SJSA1 (cell line): ENCODE measurements around the gene PRKCE. TPM values are rescaled to one million over a fixed set of nuclear protein-coding genes. Genes with fewer than 3 reads are reported as not detected.

ENCODE experiments used
- DNase-seq, 2 experiments: peaks; one replicate each; pipeline ENCODE4 v3.0.0-alpha.2; 2015 to 2020; ENCODE audit warnings: low spot score in 2 of 2, low read depth in 1 of 2
- H3K27ac ChIP-seq: fragments of 250-450 bp; sonication (Bioruptor Pico); 2 replicates; pipeline ENCODE4 v1.5.1; 2020; ENCODE audit warnings: mild to moderate bottlenecking, moderate library complexity
- H3K27me3 ChIP-seq: fragments of 250-450 bp; sonication (Bioruptor Pico); replicated peaks from 2 replicates; pipeline ENCODE4 v1.5.1; 2020; ENCODE audit warnings: mild to moderate bottlenecking, moderate library complexity
- H3K36me3 ChIP-seq: fragments of 250-450 bp; sonication (Bioruptor Pico); 2 replicates; pipeline ENCODE4 v1.5.1; 2020; ENCODE audit warnings: mild to moderate bottlenecking
- H3K4me1 ChIP-seq: fragments of 250-450 bp; sonication (Bioruptor Pico); replicated peaks from 2 replicates; pipeline ENCODE4 v1.6.1; 2021; ENCODE audit warnings: mild to moderate bottlenecking
- H3K4me3 ChIP-seq: fragments of 250-450 bp; sonication (Bioruptor Pico); 2 replicates; pipeline ENCODE4 v1.5.1; 2020; ENCODE audit warnings: mild to moderate bottlenecking
- H3K9me3 ChIP-seq: fragments of 250-450 bp; sonication (Bioruptor Pico); replicated peaks from 2 replicates; pipeline ENCODE4 v1.5.1; 2020; ENCODE audit warnings: mild to moderate bottlenecking
- total RNA-seq: library from RNA; depleted of rRNA; stranded (reverse); fragments of >200 nt; shearing (Covaris generic); gene quantifications from 2 replicates; pipeline ENCODE4 v1.2.3, GENCODE V29; 2014

PRKCE gene
- total RNA-seq, 1 experiment from 2014 or later = 43.3 TPM

DNA sequence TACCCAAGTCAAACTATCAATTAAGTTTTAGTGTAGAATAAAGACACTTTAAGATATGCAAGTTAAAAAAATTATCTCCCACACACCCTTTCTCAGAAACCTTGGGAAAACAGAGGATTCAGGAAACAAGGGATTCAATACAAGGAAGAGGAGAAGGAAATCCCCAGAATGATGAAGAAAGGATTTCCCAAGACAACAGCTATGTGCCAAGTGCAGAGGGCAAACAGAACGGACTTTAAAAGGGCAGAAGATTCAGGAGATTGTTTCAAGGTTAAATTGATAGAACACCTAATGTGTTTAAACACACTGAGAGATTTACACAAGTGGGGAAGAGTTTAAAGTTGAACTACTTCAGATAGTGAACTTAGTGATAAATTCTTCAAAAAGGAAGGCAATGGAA lies 574.3 kb downstream of the PRKCE start:
- H3K4me3 ChIP-seq = no peak overlapping the region
- H3K9me3 ChIP-seq = no peaks in the 10 kb centered on the region
- no peaks in the 10 kb centered on the region for H3K27me3 ChIP-seq
- H3K4me1 ChIP-seq = peaks cover 12% of the 10 kb centered on the region
- no peak for DNase-seq
- H3K27ac ChIP-seq = no peak overlapping the region
- no peaks in the 10 kb centered on the region for H3K36me3 ChIP-seq

DNA sequence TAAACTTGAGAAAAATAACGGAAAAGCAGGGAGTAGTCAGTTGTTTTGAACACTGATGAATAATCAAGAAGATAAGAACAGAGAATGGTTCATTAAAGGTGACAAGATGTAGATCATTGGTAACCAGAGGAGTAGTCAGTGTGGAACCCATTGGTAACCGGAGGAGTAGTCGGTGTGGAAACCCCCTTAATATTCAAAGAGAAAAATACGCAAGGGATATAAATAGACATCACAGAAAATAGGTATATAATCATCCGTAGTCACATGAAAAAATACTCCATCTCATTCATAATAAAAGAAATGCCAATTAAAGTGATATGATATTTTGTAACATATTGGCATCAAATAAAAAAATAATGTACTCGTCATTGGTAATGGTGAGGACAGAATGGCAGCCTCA lies 575.1 kb downstream of the PRKCE start:
- no peaks in the 10 kb centered on the region for H3K27me3 ChIP-seq

DNA sequence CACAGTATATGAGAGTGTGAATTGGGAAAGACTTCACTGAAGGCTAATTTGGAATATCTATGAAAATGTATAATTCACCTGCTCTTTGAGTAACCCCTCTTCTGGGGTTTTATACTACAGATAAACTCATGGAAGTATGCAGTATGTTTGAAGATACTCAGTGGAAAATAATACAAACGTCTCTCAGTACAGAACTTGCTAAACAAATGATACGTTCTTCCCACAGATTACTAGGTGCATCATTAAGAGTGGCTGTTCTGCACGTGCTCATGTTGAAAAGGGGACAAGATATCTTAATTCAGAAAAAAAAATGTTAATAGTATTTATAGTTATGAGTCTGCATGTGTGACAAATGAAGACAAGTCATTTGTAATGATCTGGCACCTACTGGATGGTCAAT lies 575.5 kb downstream of the PRKCE start:
- Histone ChIP-seq H3K4me1 (peaks cover 12% of the 10 kb centered on the region), H3K9me3 (no peaks in the 10 kb centered on the region), H3K27ac (no peak overlapping the region), H3K27me3 (no peaks in the 10 kb centered on the region), H3K36me3 (no peaks in the 10 kb centered on the region), H3K4me3 (no peak overlapping the region)
- DNase-seq = no peak

More for the DNA sequence above, 575.1 kb downstream of the PRKCE start:
- Histone ChIP-seq H3K36me3 (no peaks in the 10 kb centered on the region), H3K4me1 (peaks cover 12% of the 10 kb centered on the region), H3K9me3 (no peaks in the 10 kb centered on the region), H3K4me3 (no peak overlapping the region), H3K27ac (no peak overlapping the region)
- no peak for DNase-seq

DNA sequence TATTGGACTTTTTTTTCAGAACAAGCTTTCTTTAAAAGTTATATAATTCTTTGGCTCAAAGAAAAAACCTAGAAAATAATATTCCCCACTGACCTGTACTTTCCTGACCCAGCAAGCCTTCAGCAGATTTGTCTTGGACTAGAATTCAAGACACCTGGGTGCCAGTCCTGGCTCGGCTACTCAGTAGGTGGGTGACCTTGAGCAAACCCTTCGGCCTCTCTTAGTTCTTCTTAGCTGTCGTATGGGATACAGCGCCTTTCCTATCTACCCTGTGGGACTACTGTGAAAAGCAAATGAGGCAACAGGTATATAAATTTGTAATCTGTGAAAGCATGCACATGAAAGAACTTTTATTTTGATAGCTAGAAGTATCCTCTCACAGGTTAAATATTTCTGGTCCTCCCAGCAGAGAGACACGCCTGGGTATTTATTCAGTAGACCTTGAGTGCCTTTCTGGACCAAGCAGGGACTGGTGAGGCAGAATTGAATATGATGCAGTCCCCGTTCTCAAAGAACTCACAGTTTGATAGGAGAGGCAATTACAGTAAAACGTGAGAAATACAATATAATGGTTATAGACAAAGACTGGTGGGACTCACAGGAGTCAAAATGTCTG lies 576.3 kb downstream of the PRKCE start:
- Histone ChIP-seq H3K9me3 (no peaks in the 10 kb centered on the region), H3K36me3 (no peaks in the 10 kb centered on the region), H3K4me1 (peaks cover 12% of the 10 kb centered on the region), H3K27me3 (no peaks in the 10 kb centered on the region), H3K27ac (no peak overlapping the region), H3K4me3 (no peak overlapping the region)
- DNase-seq = no peak

DNA sequence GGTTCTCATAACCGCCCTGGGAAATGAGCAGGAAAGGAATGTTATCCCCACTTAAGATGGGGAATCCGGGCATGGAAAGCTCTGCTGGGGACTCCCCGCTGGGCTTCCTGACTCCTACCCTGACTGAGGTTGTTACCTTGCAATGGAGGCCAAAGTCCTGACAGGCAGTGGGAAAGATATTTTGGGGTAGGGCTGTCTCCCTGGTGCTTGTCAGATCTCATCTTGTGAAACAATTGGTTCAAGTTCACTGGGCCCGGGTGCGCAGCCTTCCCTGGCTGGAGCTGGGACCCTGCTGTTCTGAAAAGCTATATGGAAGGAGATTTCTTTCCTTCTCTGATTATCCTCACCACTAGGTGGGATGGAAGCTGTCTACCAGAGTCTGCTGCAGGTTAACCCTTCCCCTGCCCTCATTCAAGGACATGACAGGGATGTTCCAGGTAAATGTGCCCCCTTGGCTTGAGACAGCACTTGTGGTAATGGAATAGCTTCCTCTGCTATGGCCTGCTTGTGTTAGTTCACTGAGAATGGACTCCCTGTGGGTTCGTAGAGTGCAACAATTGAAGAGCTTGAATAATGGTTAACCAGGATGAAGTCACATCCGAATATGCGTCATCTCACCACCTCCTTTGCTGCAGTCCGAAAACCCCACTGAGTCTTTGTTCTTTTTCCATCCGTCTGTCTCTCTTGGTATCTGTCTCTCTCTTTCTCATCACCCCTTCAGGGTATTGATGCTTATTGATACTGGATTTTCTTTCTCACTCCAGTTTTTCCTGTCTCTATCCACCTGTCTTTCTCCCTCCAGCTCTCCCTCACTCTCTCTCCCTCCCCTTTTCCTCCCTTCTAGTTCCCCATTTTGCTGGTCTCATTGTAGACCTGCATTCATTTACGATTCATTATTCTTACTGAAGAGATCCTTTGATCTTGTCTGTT lies 577.9 kb downstream of the PRKCE start:
- no peaks in the 10 kb centered on the region for H3K36me3 ChIP-seq
- no peaks in the 10 kb centered on the region for H3K9me3 ChIP-seq
- H3K27ac ChIP-seq = no peak overlapping the region
- no peaks in the 10 kb centered on the region for H3K27me3 ChIP-seq
- H3K4me1 ChIP-seq = peaks cover 9% of the 10 kb centered on the region
- no peak overlapping the region for H3K4me3 ChIP-seq
- no peak for DNase-seq

DNA sequence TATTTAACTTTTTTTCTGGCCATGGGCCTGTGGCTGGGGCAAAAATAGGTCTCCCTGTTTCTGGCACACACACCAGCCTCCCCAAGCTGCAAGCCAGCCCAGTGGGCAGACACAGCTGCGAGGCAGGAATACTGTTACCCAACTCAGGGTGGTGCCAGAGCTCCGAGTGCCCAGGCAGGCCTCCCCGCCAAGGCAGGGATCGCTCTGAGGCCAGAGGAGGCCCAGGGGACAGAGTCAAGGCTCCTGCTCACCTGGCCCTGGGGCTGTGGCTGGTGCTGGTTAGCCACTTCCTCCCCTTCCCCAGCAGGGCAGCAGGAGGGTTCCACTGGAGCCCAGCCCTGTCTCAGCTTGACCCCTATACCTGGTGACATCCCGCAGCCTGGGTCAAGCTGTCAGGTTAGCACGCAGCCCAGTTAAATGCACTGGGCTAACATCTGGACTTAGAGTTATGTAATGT lies 578.7 kb downstream of the PRKCE start:
- no peaks in the 10 kb centered on the region for H3K27me3 ChIP-seq
- H3K4me1 ChIP-seq = peaks cover 2% of the 10 kb centered on the region
- H3K9me3 ChIP-seq = no peaks in the 10 kb centered on the region
- no peaks in the 10 kb centered on the region for H3K36me3 ChIP-seq
- DNase-seq = no peak
- no peak overlapping the region for H3K4me3 ChIP-seq
- no peak overlapping the region for H3K27ac ChIP-seq

DNA sequence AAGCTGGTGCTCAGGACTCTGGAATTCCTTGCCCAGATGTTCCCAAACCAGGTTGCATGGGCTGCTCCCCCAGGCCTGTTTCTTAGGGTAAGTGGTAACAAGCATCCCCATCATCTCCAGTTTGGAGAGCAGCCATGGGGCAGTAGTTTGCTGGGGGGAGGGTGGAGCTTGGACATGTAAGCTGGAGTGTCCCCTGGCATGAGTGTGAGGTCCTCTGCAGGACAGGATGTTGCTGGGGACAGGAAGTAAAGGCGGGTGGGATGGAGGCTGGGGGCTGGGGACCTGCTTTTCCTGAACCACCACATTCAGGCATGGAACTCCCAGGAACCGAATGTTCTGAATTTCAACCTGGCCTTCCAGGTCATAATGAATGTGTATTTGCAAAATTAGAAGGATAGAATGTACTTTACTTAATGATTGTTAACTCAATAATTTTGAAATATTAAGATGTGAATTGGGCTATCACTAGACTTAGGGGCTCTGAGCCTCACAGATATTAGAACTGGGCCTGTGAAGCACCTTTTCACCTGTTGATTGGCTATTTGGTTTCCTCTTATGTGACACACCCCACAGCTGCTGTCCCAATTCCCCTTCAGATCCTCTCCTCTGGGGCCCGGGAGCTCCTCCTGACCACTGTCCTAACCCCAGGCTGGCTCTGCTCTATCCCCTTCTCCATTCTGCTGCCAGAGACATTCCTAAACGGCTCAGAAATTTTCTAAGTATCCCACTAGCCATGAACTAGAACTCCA lies 579.4 kb downstream of the PRKCE start:
- DNase-seq = no peak
- no peaks in the 10 kb centered on the region for H3K4me1 ChIP-seq
- no peak overlapping the region for H3K4me3 ChIP-seq
- H3K27me3 ChIP-seq = no peaks in the 10 kb centered on the region
- no peaks in the 10 kb centered on the region for H3K9me3 ChIP-seq
- no peaks in the 10 kb centered on the region for H3K36me3 ChIP-seq
- no peak overlapping the region for H3K27ac ChIP-seq

DNA sequence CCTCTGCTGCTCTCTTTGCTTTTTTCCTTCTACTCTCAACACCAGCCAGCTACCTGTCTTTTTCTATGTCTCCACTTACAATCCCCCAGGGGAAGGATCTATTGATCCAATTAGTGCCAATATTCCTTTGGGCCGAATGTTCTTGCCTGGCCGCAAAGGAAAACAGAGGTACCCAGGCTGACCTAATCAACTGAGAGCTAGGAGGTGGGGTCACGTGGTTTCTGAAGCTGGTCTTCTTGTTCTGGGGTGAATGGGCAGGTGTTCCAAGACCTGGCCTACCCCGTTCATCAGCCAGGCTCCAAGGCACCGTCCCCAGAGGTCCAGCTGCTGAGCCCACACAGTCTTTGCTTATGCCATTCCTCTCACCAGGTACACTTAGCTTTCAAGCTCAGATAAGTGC lies 580.2 kb downstream of the PRKCE start:
- no peak overlapping the region for H3K4me3 ChIP-seq
- H3K9me3 ChIP-seq = no peaks in the 10 kb centered on the region
- H3K27me3 ChIP-seq = no peaks in the 10 kb centered on the region
- DNase-seq = no peak
- no peak overlapping the region for H3K27ac ChIP-seq
- no peaks in the 10 kb centered on the region for H3K36me3 ChIP-seq
- H3K4me1 ChIP-seq = no peaks in the 10 kb centered on the region

DNA sequence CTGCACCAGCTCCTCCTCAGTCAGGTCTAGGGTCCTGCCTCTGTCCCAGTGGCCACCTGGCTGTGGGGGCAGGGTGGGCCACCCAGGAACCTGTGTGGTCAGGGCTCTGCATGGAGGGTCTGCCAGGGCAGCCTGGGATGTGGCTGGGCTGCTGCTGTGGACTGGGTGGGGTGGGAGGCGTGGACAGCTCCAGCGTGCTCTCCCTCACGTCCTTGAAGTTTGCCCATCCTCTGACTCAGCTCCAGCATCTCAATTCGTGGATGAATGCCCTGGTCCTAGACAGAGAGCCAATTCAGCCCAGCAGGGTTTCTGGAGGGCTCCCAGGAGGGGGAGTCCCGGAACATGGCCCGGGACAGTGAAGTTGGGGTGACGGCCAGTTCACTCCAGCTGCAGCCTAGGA lies 581.4 kb downstream of the PRKCE start:
- no peak overlapping the region for H3K4me3 ChIP-seq
- no peaks in the 10 kb centered on the region for H3K9me3 ChIP-seq
- no peak for DNase-seq
- H3K36me3 ChIP-seq = no peaks in the 10 kb centered on the region
- H3K27ac ChIP-seq = no peak overlapping the region
- no peaks in the 10 kb centered on the region for H3K27me3 ChIP-seq
- no peaks in the 10 kb centered on the region for H3K4me1 ChIP-seq

DNA sequence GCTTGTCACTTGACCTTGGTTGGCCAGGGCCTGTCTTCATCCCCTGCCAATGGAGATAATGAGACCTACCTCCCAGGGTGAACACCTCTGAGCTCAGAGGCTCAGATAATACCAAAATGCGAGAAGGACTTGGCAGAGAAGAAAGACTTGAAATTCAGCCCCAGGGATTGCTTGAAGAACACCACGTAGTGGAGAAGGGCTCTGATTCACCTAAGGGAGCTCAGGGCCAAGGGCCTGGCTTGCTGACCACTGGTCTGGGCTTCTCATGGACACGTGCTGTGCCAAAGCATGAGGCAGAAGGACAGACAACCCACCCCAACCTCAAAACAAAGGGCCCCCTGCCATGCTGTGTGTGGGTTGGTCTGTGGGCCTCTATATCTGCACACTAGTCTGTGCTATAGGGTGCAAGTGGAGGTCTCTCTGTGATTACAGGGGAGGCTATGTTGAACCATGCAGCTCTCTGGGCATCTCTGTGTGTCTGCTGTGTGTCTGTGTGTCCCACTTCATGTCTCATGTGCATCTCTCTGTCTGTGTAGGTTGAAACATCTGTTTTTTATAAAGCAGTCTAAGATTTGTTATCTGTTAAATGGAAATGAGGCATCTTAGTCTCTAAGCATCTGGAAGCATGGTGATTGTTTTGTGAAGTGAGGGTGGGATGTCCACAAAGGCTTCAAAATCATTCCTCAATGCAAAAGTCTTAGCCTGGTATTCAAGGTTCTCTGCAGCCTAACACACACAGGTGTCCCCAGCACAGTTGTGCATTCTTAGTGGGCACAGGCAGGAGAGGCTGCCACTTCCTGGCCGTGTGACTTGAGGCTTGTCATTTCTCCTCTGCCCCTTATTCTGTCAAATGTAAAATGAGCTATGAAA lies 584.8 kb downstream of the PRKCE start:
- DNase-seq = no peak
- no peaks in the 10 kb centered on the region for H3K9me3 ChIP-seq
- no peak overlapping the region for H3K27ac ChIP-seq
- H3K27me3 ChIP-seq = no peaks in the 10 kb centered on the region
- no peaks in the 10 kb centered on the region for H3K4me1 ChIP-seq
- H3K36me3 ChIP-seq = no peaks in the 10 kb centered on the region
- no peak overlapping the region for H3K4me3 ChIP-seq

DNA sequence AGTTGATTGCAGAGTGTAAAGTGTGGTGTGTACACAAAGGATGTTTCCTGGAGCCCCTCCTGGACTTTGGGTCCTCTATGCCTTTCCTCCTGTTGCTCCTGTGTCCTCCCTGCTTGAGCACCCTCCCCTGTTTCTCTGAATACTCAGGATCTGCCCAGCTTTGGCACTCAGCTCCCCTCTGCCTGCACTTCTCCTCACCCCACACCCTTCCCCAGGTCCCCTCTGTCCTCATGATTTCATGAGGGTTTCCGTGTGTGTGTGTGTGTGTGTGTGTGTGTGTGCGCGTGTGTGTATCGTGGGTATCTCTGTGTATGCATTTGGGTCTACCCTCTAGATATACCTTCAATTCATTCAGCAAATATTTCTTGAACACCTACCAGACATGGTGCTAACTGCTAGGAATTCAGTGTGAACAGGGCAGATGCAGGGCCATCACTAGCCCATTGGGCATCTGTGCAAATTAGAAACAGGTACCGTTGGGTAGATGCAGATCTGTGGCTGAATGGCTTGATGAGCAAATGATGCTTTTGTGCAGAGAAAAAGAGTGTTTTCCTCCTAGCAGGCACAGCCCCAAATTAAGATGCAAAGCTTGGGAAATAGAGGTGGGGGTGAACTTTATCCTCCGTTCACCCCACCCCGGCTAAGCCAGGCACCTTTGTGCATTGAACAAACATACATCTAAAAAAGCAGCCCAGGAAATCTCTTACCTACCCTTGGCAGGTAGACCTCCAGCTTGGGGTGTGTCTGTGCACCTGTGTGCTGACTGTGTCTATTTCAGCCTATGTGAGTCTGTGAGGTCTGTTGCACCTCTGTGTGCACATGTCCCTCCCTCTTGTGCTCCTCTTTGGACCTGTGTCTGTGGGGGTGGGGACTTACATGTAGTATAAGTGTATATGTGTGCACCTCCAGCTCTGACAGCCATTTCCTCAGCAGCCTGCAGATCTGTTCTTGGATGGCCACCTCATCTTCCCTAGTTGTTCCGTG lies 585.7 kb downstream of the PRKCE start:
- Histone ChIP-seq H3K4me3 (no peak overlapping the region), H3K9me3 (no peaks in the 10 kb centered on the region), H3K27me3 (no peaks in the 10 kb centered on the region), H3K36me3 (no peaks in the 10 kb centered on the region), H3K4me1 (no peaks in the 10 kb centered on the region), H3K27ac (no peak overlapping the region)
- DNase-seq = no peak
